ENCODE data around the gene OR2AK2. TPM values are rescaled to one million over a fixed set of nuclear protein-coding genes. Genes with fewer than 3 reads are reported as not detected.

The OR2AK2 gene
- total and polyA plus RNA-seq, 10 donors = 0.49 to 3.1 (median 1.5) TPM; not detected in 3

GRCh38 chr1:247942624-247943023 lies 22.4 kb upstream of the OR2AK2 start:
- Histone ChIP-seq H3K27ac (no peak overlapping the region), H3K4me3 (no peak overlapping the region), H3K27me3 (replicated peaks in 1 of 7) (no peaks in the 10 kb centered on the region), H3K4me1 (no peaks in the 10 kb centered on the region), H3K36me3 (no peaks in the 10 kb centered on the region), H3K9me3 (peaks cover 0 to 11% (median 3%) of the 10 kb centered on the region in 8 donors)
- no peak for DNase-seq
- WGBS, 5 donors = 79 to 95% (median 86%) methylated on average over 6 of the region's 6 CpGs
- no peak for TF ChIP-seq POLR2AphosphoS5 (IDR thresholded peaks at IDR 0.05)
- no peak for TF ChIP-seq CTCF (IDR thresholded peaks at IDR 0.05 in 8 of 11, conservative IDR thresholded peaks at IDR 0.05 in 3 of 11)
- TF ChIP-seq POLR2A (IDR thresholded peaks at IDR 0.05) = no peak
- intact Hi-C loops (cut with DNase I; ENCODE audit: low total_unique reads) = no loop called here

GRCh38 chr1:247948558-247948957 lies 16.5 kb upstream of the OR2AK2 start, which contains the start of gene OR2L8:
OR2L8 (plus strand) TSS chr1:247948858; CDS start chr1:247948858, 0 bp downstream.
- Histone ChIP-seq H3K27ac (no peak within 1 kb of the TSS), H3K36me3 (no peaks in the 10 kb centered on the region), H3K4me3 (no peak within 1 kb of the TSS), H3K27me3 (replicated peaks in 1 of 7) (no peaks in the 10 kb centered on the region), H3K4me1 (no peaks in the 10 kb centered on the region), H3K9me3 (peaks cover 0 to 11% (median 3%) of the 10 kb centered on the region in 8 donors)
- WGBS, 5 donors = 82 to 96% (median 88%) methylated on average over 3 of the region's 3 CpGs
- no peak for DNase-seq
- TF ChIP-seq POLR2AphosphoS5 (IDR thresholded peaks at IDR 0.05) = no peak
- no peak for TF ChIP-seq POLR2A (IDR thresholded peaks at IDR 0.05)
- no peak for TF ChIP-seq CTCF (IDR thresholded peaks at IDR 0.05 in 8 of 11, conservative IDR thresholded peaks at IDR 0.05 in 3 of 11)
- intact Hi-C loops (cut with DNase I; ENCODE audit: low total_unique reads) = no loop called here

- TF ChIP-seq POLR2AphosphoS5 (IDR thresholded peaks at IDR 0.05) (no peak), POLR2A (IDR thresholded peaks at IDR 0.05) (no peak), CTCF (IDR thresholded peaks at IDR 0.05 in 8 of 11, conservative IDR thresholded peaks at IDR 0.05 in 3 of 11) (no peak)
- intact Hi-C loops (cut with DNase I; ENCODE audit: low total_unique reads) = no loop called here
- Histone ChIP-seq H3K4me1 (no peaks in the 10 kb centered on the region), H3K27me3 (replicated peaks in 1 of 7) (no peaks in the 10 kb centered on the region), H3K9me3 (peaks cover 0 to 10% (median 0%) of the 10 kb centered on the region in 8 donors), H3K36me3 (no peaks in the 10 kb centered on the region), H3K27ac (no peak overlapping the region), H3K4me3 (no peak overlapping the region)
- WGBS, 5 donors = 93 to 100% (median 96%) methylated on average over 1 of the region's 1 CpG
- DNase-seq = no peak
These were observed 11.6 kb upstream of the OR2AK2 start for GRCh38 chr1:247953408-247953807.

GRCh38 chr1:247961791-247962190 lies 3.2 kb upstream of the OR2AK2 start:
- TF ChIP-seq POLR2A (IDR thresholded peaks at IDR 0.05) (no peak), CTCF (IDR thresholded peaks at IDR 0.05 in 8 of 11, conservative IDR thresholded peaks at IDR 0.05 in 3 of 11) (no peak), POLR2AphosphoS5 (IDR thresholded peaks at IDR 0.05) (no peak)
- 14 to 55% (median 27%) methylated on average over 3 of the region's 3 CpGs for WGBS, 5 donors
- intact Hi-C loops (cut with DNase I; ENCODE audit: low total_unique reads) = no loop called here
- DNase-seq = no peak
- Histone ChIP-seq H3K4me3 (no peak overlapping the region), H3K36me3 (peaks cover 0 to 4% (median 0%) of the 10 kb centered on the region in 6 donors), H3K9me3 (peaks cover 0 to 10% (median 0%) of the 10 kb centered on the region in 8 donors), H3K4me1 (peaks cover 0 to 9% (median 2%) of the 10 kb centered on the region in 6 donors), H3K27me3 (replicated peaks in 1 of 7) (peaks cover 0 to 3% (median 0%) of the 10 kb centered on the region in 7 donors), H3K27ac (no peak overlapping the region)

Measured in spleen (tissue), 11 donors.